ENCODE measurements around the gene SPIN4. TPM values are rescaled to one million over a fixed set of nuclear protein-coding genes. Genes with fewer than 3 reads are reported as not detected.
"Not testable (repeated sequence)": the region's sequence is repeated elsewhere in the genome, so short reads cannot be mapped to it uniquely, and the experiment has no call there.

SPIN4 gene
- total RNA-seq = 8.9 TPM

- Histone ChIP-seq H3K27ac (ENCODE audit: low read depth, low read length) (peak within 1 kb of the TSS; percentile 15), H3K9me3 (ENCODE audit: control insufficient read depth in 3 of 3, low read length in 3 of 3) (no peaks in the 10 kb centered on the region), H3K4me3 (ENCODE audit: low read length in 3 of 3) (peak within 1 kb of the TSS; percentile 73 to 78 (median 74))
Observed at GRCh38 chrX:63350941-63351616, at the start of gene SPIN4. TSS of gene SPIN4 (minus strand) at chrX:63351332. CDS start at chrX:63350819, 513 bp downstream.

GRCh38 chrX:63400340-63400739 is 49.2 kb upstream of the SPIN4 start:
- no peaks in the 10 kb centered on the region for H3K4me1 ChIP-seq (ENCODE audit: control insufficient read depth in 3 of 3, insufficient read depth in 3 of 3, low read length in 3 of 3)

More at GRCh38 chrX:63350941-63351616, at the start of gene SPIN4:
- peaks cover 6 to 8% (median 8%) of the 10 kb centered on the region in 3 donors for H3K4me1 ChIP-seq (ENCODE audit: control insufficient read depth in 3 of 3, insufficient read depth in 3 of 3, low read length in 3 of 3)
- H3K27me3 ChIP-seq (ENCODE audit: control insufficient read depth in 3 of 3, insufficient read depth in 3 of 3, low read length in 3 of 3) = no peaks in the 10 kb centered on the region
- H3K36me3 ChIP-seq (ENCODE audit: control insufficient read depth in 3 of 3, insufficient read depth in 3 of 3, low read length in 3 of 3) = no peaks in the 10 kb centered on the region
- H3K9ac ChIP-seq (ENCODE audit: low read depth in 1 of 3, low read length in 3 of 3) = peak within 1 kb of the TSS; percentile 48 to 74 (median 66)

GRCh38 chrX:63394872-63395271 is 43.7 kb upstream of the SPIN4 start:
- Histone ChIP-seq H3K4me3 (ENCODE audit: low read length in 3 of 3) (no peak overlapping the region), H3K4me1 (ENCODE audit: control insufficient read depth in 3 of 3, insufficient read depth in 3 of 3, low read length in 3 of 3) (no peaks in the 10 kb centered on the region), H3K9ac (ENCODE audit: low read depth in 1 of 3, low read length in 3 of 3) (no peak overlapping the region), H3K9me3 (ENCODE audit: control insufficient read depth in 3 of 3, low read length in 3 of 3) (no peaks in the 10 kb centered on the region), H3K27me3 (ENCODE audit: control insufficient read depth in 3 of 3, insufficient read depth in 3 of 3, low read length in 3 of 3) (no peaks in the 10 kb centered on the region), H3K27ac (ENCODE audit: low read depth, low read length) (no peak overlapping the region), H3K36me3 (ENCODE audit: control insufficient read depth in 3 of 3, insufficient read depth in 3 of 3, low read length in 3 of 3) (no peaks in the 10 kb centered on the region)

More at GRCh38 chrX:63400340-63400739, 49.2 kb upstream of the SPIN4 start:
- Histone ChIP-seq H3K4me3 (ENCODE audit: low read length in 3 of 3) (no peak overlapping the region), H3K36me3 (ENCODE audit: control insufficient read depth in 3 of 3, insufficient read depth in 3 of 3, low read length in 3 of 3) (no peaks in the 10 kb centered on the region), H3K27ac (ENCODE audit: low read depth, low read length) (no peak overlapping the region), H3K9ac (ENCODE audit: low read depth in 1 of 3, low read length in 3 of 3) (no peak overlapping the region), H3K27me3 (ENCODE audit: control insufficient read depth in 3 of 3, insufficient read depth in 3 of 3, low read length in 3 of 3) (no peaks in the 10 kb centered on the region), H3K9me3 (ENCODE audit: control insufficient read depth in 3 of 3, low read length in 3 of 3) (no peaks in the 10 kb centered on the region)

- not testable (repeated sequence) for H3K36me3 ChIP-seq (ENCODE audit: control insufficient read depth in 3 of 3, insufficient read depth in 3 of 3, low read length in 3 of 3); H3K9me3 ChIP-seq (ENCODE audit: control insufficient read depth in 3 of 3, low read length in 3 of 3); H3K9ac ChIP-seq (ENCODE audit: low read depth in 1 of 3, low read length in 3 of 3); H3K27ac ChIP-seq (ENCODE audit: low read depth, low read length); H3K27me3 ChIP-seq (ENCODE audit: control insufficient read depth in 3 of 3, insufficient read depth in 3 of 3, low read length in 3 of 3); H3K4me3 ChIP-seq (ENCODE audit: low read length in 3 of 3); H3K4me1 ChIP-seq (ENCODE audit: control insufficient read depth in 3 of 3, insufficient read depth in 3 of 3, low read length in 3 of 3)
Observed at GRCh38 chrX:63393094-63393493, 42.0 kb upstream of the SPIN4 start.

- no peak overlapping the region for H3K9ac ChIP-seq (ENCODE audit: low read depth in 1 of 3, low read length in 3 of 3)
- no peaks in the 10 kb centered on the region for H3K36me3 ChIP-seq (ENCODE audit: control insufficient read depth in 3 of 3, insufficient read depth in 3 of 3, low read length in 3 of 3)
- no peak overlapping the region for H3K4me3 ChIP-seq (ENCODE audit: low read length in 3 of 3)
- H3K4me1 ChIP-seq (ENCODE audit: control insufficient read depth in 3 of 3, insufficient read depth in 3 of 3, low read length in 3 of 3) = no peaks in the 10 kb centered on the region
- H3K27me3 ChIP-seq (ENCODE audit: control insufficient read depth in 3 of 3, insufficient read depth in 3 of 3, low read length in 3 of 3) = no peaks in the 10 kb centered on the region
- no peak overlapping the region for H3K27ac ChIP-seq (ENCODE audit: low read depth, low read length)
- H3K9me3 ChIP-seq (ENCODE audit: control insufficient read depth in 3 of 3, low read length in 3 of 3) = no peaks in the 10 kb centered on the region
Observed at GRCh38 chrX:63387411-63387810, 36.3 kb upstream of the SPIN4 start.

- H3K4me3 ChIP-seq (ENCODE audit: low read length in 3 of 3); H3K9me3 ChIP-seq (ENCODE audit: control insufficient read depth in 3 of 3, low read length in 3 of 3); H3K4me1 ChIP-seq (ENCODE audit: control insufficient read depth in 3 of 3, insufficient read depth in 3 of 3, low read length in 3 of 3); H3K27ac ChIP-seq (ENCODE audit: low read depth, low read length); H3K36me3 ChIP-seq (ENCODE audit: control insufficient read depth in 3 of 3, insufficient read depth in 3 of 3, low read length in 3 of 3); H3K27me3 ChIP-seq (ENCODE audit: control insufficient read depth in 3 of 3, insufficient read depth in 3 of 3, low read length in 3 of 3); H3K9ac ChIP-seq (ENCODE audit: low read depth in 1 of 3, low read length in 3 of 3): not testable (repeated sequence)
Observed at GRCh38 chrX:63384263-63384662, 33.1 kb upstream of the SPIN4 start.

GRCh38 chrX:63373012-63373411 is 21.9 kb upstream of the SPIN4 start:
- not testable (repeated sequence) for H3K36me3 ChIP-seq (ENCODE audit: control insufficient read depth in 3 of 3, insufficient read depth in 3 of 3, low read length in 3 of 3); H3K4me3 ChIP-seq (ENCODE audit: low read length in 3 of 3); H3K27me3 ChIP-seq (ENCODE audit: control insufficient read depth in 3 of 3, insufficient read depth in 3 of 3, low read length in 3 of 3); H3K9me3 ChIP-seq (ENCODE audit: control insufficient read depth in 3 of 3, low read length in 3 of 3); H3K4me1 ChIP-seq (ENCODE audit: control insufficient read depth in 3 of 3, insufficient read depth in 3 of 3, low read length in 3 of 3); H3K27ac ChIP-seq (ENCODE audit: low read depth, low read length); H3K9ac ChIP-seq (ENCODE audit: low read depth in 1 of 3, low read length in 3 of 3)

- not testable (repeated sequence) for H3K27me3 ChIP-seq (ENCODE audit: control insufficient read depth in 3 of 3, insufficient read depth in 3 of 3, low read length in 3 of 3); H3K9me3 ChIP-seq (ENCODE audit: control insufficient read depth in 3 of 3, low read length in 3 of 3); H3K27ac ChIP-seq (ENCODE audit: low read depth, low read length); H3K4me3 ChIP-seq (ENCODE audit: low read length in 3 of 3); H3K36me3 ChIP-seq (ENCODE audit: control insufficient read depth in 3 of 3, insufficient read depth in 3 of 3, low read length in 3 of 3); H3K9ac ChIP-seq (ENCODE audit: low read depth in 1 of 3, low read length in 3 of 3); H3K4me1 ChIP-seq (ENCODE audit: control insufficient read depth in 3 of 3, insufficient read depth in 3 of 3, low read length in 3 of 3)
Observed at GRCh38 chrX:63367699-63368098, 16.6 kb upstream of the SPIN4 start.

- Histone ChIP-seq H3K4me1 (ENCODE audit: control insufficient read depth in 3 of 3, insufficient read depth in 3 of 3, low read length in 3 of 3) (no peaks in the 10 kb centered on the region), H3K9ac (ENCODE audit: low read depth in 1 of 3, low read length in 3 of 3) (no peak overlapping the region), H3K27me3 (ENCODE audit: control insufficient read depth in 3 of 3, insufficient read depth in 3 of 3, low read length in 3 of 3) (no peaks in the 10 kb centered on the region), H3K36me3 (ENCODE audit: control insufficient read depth in 3 of 3, insufficient read depth in 3 of 3, low read length in 3 of 3) (no peaks in the 10 kb centered on the region), H3K27ac (ENCODE audit: low read depth, low read length) (no peak overlapping the region), H3K9me3 (ENCODE audit: control insufficient read depth in 3 of 3, low read length in 3 of 3) (peaks cover 0 to 2% (median 0%) of the 10 kb centered on the region in 3 donors), H3K4me3 (ENCODE audit: low read length in 3 of 3) (no peak overlapping the region)
Observed at GRCh38 chrX:63363788-63364187, 12.7 kb upstream of the SPIN4 start.

GRCh38 chrX:63361494-63361893 is 10.4 kb upstream of the SPIN4 start:
- H3K27me3 ChIP-seq (ENCODE audit: control insufficient read depth in 3 of 3, insufficient read depth in 3 of 3, low read length in 3 of 3) = no peaks in the 10 kb centered on the region
- H3K9me3 ChIP-seq (ENCODE audit: control insufficient read depth in 3 of 3, low read length in 3 of 3) = peaks cover 0 to 2% (median 0%) of the 10 kb centered on the region in 3 donors
- H3K9ac ChIP-seq (ENCODE audit: low read depth in 1 of 3, low read length in 3 of 3) = no peak overlapping the region
- H3K4me1 ChIP-seq (ENCODE audit: control insufficient read depth in 3 of 3, insufficient read depth in 3 of 3, low read length in 3 of 3) = no peaks in the 10 kb centered on the region
- H3K27ac ChIP-seq (ENCODE audit: low read depth, low read length) = no peak overlapping the region
- H3K36me3 ChIP-seq (ENCODE audit: control insufficient read depth in 3 of 3, insufficient read depth in 3 of 3, low read length in 3 of 3) = no peaks in the 10 kb centered on the region
- H3K4me3 ChIP-seq (ENCODE audit: low read length in 3 of 3) = no peak overlapping the region

All from skeletal muscle tissue (tissue), 4 donors.